DLD1 (cell line): ENCODE results near the gene GARNL3.

Experiments used
- in situ Hi-C: cut with HindIII; loops from 2 replicates; pipeline ENCODE4 v1.10.0; 2017; ENCODE audit warnings: low sequenced_read_pairs

The GARNL3 gene

GRCh38 chr9:127232833-127233549 is 31.6 kb upstream of the GARNL3 start:
- in situ Hi-C loops, result loop anchor here (10.0 kb wide), 1 partner anchor 172 kb away; no protein-coding TSS in a partner anchor

GRCh38 chr9:127233550-127233949 is 31.0 kb upstream of the GARNL3 start:
- in situ Hi-C loops, result loop anchor here (10.0 kb wide), 1 partner anchor 171 kb away; no protein-coding TSS in a partner anchor

GRCh38 chr9:127233989-127234388 is 30.6 kb upstream of the GARNL3 start:
- in situ Hi-C loops, result loop anchor here (10.0 kb wide), 1 partner anchor 171 kb away; no protein-coding TSS in a partner anchor

- in situ Hi-C loops, result loop anchor here (10.0 kb wide), 1 partner anchor 167 kb away; no protein-coding TSS in a partner anchor
Measured at GRCh38 chr9:127237801-127238200, 26.8 kb upstream of the GARNL3 start.

GRCh38 chr9:127241354-127241753 is 23.2 kb upstream of the GARNL3 start:
- in situ Hi-C loops, result no loop called here

- in situ Hi-C loops, result no loop called here
Measured at GRCh38 chr9:127244609-127245601, 19.7 kb upstream of the GARNL3 start.

- in situ Hi-C loops, result no loop called here
Measured at GRCh38 chr9:127245637-127246164, 18.9 kb upstream of the GARNL3 start.

GRCh38 chr9:127248241-127248640 is 16.3 kb upstream of the GARNL3 start:
- in situ Hi-C loops, result no loop called here

- in situ Hi-C loops, result no loop called here
Measured at GRCh38 chr9:127249877-127250276, 14.7 kb upstream of the GARNL3 start.

GRCh38 chr9:127250896-127251391 is 13.6 kb upstream of the GARNL3 start:
- in situ Hi-C loops, result no loop called here

GRCh38 chr9:127252410-127253318 is 11.9 kb upstream of the GARNL3 start:
- in situ Hi-C loops, result no loop called here

GRCh38 chr9:127253446-127253845 is 11.1 kb upstream of the GARNL3 start:
- in situ Hi-C loops, result no loop called here

GRCh38 chr9:127255692-127256091 is 8.9 kb upstream of the GARNL3 start:
- in situ Hi-C loops, result no loop called here

GRCh38 chr9:127256324-127256723 is 8.2 kb upstream of the GARNL3 start:
- in situ Hi-C loops, result no loop called here

GRCh38 chr9:127258606-127259471 is 5.7 kb upstream of the GARNL3 start:
- in situ Hi-C loops, result no loop called here

- in situ Hi-C loops, result no loop called here
Measured at GRCh38 chr9:127262602-127263001, 2.0 kb upstream of the GARNL3 start.

GRCh38 chr9:127263237-127263636 is 1.3 kb upstream of the GARNL3 start:
- in situ Hi-C loops, result no loop called here

GRCh38 chr9:127263664-127264063 is 910 bp upstream of the GARNL3 start:
- in situ Hi-C loops, result no loop called here
